Measurements from ENCODE around the gene PCDHGB6.

DNA sequence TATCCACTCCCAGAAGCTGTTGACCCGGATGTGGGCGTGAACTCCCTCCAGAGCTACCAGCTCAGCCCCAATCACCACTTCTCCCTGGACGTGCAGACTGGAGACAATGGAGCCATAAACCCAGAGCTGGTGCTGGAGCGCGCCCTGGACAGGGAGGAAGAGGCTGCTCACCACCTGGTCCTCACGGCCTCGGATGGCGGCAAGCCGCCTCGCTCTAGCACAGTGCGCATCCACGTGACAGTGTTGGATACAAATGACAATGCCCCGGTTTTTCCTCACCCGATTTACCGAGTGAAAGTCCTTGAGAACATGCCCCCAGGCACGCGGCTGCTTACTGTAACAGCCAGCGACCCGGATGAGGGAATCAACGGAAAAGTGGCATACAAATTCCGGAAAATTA is 14.6 kb upstream of the PCDHGB6 start:
- TF ChIP-seq CTCF (IDR thresholded peaks at IDR 0.05; ENCODE audit: low read depth, low read length) (no peak), POLR2A (IDR thresholded peaks at IDR 0.05; ENCODE audit: extremely low read depth, insufficient read length) (no peak)
